Stimulated activated CD8-positive, alpha-beta memory T cell treated with anti-CD3 and anti-CD28 coated beads, Interleukin-4, amount 100 ng/mL, for 24 hours (primary cell): ENCODE measurements around the gene BACH1.
"Not testable (repeated sequence)": the region's sequence is repeated elsewhere in the genome, so short reads cannot be mapped to it uniquely, and the experiment has no call there.

Source experiments
- DNase-seq: peaks from one replicate; pipeline ENCODE4 v3.0.0-alpha.2; 2020; ENCODE audit warnings: low read depth

The BACH1 gene

GRCh38 chr21:29346771-29347170 is 48.0 kb downstream of the BACH1 start:
- no peak for DNase-seq

- no peak for DNase-seq
Observed at GRCh38 chr21:29347274-29347681, 48.6 kb downstream of the BACH1 start.

GRCh38 chr21:29349702-29350101 is 51.0 kb downstream of the BACH1 start:
- DNase-seq, result no peak

GRCh38 chr21:29350246-29350779 is 51.6 kb downstream of the BACH1 start:
- DNase-seq, result no peak

- no peak for DNase-seq
Observed at GRCh38 chr21:29351691-29352090, 53.0 kb downstream of the BACH1 start.

GRCh38 chr21:29355043-29355710 is 56.5 kb downstream of the BACH1 start:
- DNase-seq, result not testable (repeated sequence)

GRCh38 chr21:29356291-29356690 is 57.6 kb downstream of the BACH1 start:
- not testable (repeated sequence) for DNase-seq

- not testable (repeated sequence) for DNase-seq
Observed at GRCh38 chr21:29356810-29357209, 58.1 kb downstream of the BACH1 start.

- DNase-seq, result no peak
Observed at GRCh38 chr21:29359718-29360117, 61.0 kb downstream of the BACH1 start.

GRCh38 chr21:29360799-29361765 is 62.4 kb downstream of the BACH1 start:
- DNase-seq, result no peak

GRCh38 chr21:29362758-29363157 is 64.0 kb downstream of the BACH1 start:
- no peak for DNase-seq

GRCh38 chr21:29365661-29366265 is 67.0 kb downstream of the BACH1 start:
- DNase-seq, result no peak

GRCh38 chr21:29366532-29366931 is 67.8 kb downstream of the BACH1 start:
- no peak for DNase-seq

- DNase-seq, result no peak
Observed at GRCh38 chr21:29367335-29367734, 68.6 kb downstream of the BACH1 start.

- DNase-seq, result no peak
Observed at GRCh38 chr21:29368906-29369305, 70.2 kb downstream of the BACH1 start.

- no peak for DNase-seq
Observed at GRCh38 chr21:29371464-29371863, 72.7 kb downstream of the BACH1 start.

- no peak for DNase-seq
Observed at GRCh38 chr21:29372063-29372802, 73.5 kb downstream of the BACH1 start.

- no peak for DNase-seq
Observed at GRCh38 chr21:29374481-29374880, 75.8 kb downstream of the BACH1 start.

GRCh38 chr21:29376556-29376955 is 77.8 kb downstream of the BACH1 start:
- DNase-seq, result peak; percentile 37

- DNase-seq, result no peak
Observed at GRCh38 chr21:29377266-29377665, 78.5 kb downstream of the BACH1 start.

GRCh38 chr21:29378832-29379231 is 80.1 kb downstream of the BACH1 start:
- DNase-seq, result no peak
